ENCODE data around the gene OLFM1.

GRCh38 chr9:135100241-135100681, 12.8 kb downstream of the OLFM1 start:
- TF ChIP-seq CTCF (IDR thresholded peaks at IDR 0.05 in 4 of 5, conservative IDR thresholded peaks at IDR 0.05 in 1 of 5) (no peak), POLR2A (IDR thresholded peaks at IDR 0.05) (no peak)

Measured in gastrocnemius medialis (tissue), 4 donors.